Measurements from ENCODE around the gene EBF3. TPM values are rescaled to one million over a fixed set of nuclear protein-coding genes. Genes with fewer than 3 reads are reported as not detected.

EBF3 gene
- total RNA-seq, 6 experiments from 2014 or later: 0.12 TPM; not detected in 5

DNA sequence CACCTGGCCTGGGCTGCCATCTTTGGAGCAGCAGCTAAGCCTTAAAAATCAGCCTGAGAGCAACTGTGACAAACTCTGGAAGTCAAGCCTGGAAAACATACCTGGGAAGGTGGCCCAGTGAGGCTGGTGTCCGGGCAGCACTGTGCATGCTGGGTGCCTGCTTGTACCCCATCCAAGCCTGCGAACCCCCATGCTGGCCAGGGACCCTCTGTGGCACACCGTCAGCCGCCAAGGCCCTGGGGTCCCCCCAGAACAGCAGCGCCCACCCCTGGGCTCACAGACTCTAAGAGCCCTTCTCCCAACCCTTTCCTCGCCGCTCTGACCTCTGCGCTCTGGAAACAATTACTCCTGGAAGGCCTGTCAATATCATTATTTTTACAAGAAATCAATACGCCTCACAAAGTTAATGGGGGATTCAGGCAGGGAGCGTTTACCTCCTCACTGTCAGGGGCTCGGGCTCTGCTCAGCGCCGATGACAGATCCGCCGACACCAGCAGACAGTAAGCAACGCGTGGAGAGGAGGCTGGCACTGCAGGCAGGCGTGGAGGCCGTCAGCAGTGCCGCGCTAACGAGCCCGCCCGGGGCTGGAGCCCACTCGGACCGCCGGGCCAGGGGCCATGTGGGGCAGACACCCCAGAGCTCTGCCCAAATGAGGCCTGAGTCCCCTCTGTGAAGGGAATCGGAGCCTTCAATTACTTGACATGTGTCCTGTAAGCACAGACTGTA lies 54.4 kb downstream of the EBF3 start:
- Histone ChIP-seq H3K9me3 (no peaks in the 10 kb centered on the region), H3K36me3 (no peaks in the 10 kb centered on the region), H3K27ac (no peak overlapping the region), H3K4me1 (no peaks in the 10 kb centered on the region), H3K27me3 (no peaks in the 10 kb centered on the region), H3K4me3 (no peak overlapping the region)
- ATAC-seq (no peak), DNase-seq (no peak)
- 65% methylated on average over 5 of the region's 28 CpGs for WGBS (ENCODE audit: insufficient coverage, low coverage, low lambda C conversion rate, missing lambda C conversion rate)
- TF ChIP-seq POLR2A (IDR thresholded peaks at IDR 0.05): no peak
- TF ChIP-seq, protein P1, sequence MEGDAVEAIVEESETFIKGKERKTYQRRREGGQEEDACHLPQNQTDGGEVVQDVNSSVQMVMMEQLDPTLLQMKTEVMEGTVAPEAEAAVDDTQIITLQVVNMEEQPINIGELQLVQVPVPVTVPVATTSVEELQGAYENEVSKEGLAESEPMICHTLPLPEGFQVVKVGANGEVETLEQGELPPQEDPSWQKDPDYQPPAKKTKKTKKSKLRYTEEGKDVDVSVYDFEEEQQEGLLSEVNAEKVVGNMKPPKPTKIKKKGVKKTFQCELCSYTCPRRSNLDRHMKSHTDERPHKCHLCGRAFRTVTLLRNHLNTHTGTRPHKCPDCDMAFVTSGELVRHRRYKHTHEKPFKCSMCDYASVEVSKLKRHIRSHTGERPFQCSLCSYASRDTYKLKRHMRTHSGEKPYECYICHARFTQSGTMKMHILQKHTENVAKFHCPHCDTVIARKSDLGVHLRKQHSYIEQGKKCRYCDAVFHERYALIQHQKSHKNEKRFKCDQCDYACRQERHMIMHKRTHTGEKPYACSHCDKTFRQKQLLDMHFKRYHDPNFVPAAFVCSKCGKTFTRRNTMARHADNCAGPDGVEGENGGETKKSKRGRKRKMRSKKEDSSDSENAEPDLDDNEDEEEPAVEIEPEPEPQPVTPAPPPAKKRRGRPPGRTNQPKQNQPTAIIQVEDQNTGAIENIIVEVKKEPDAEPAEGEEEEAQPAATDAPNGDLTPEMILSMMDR (IDR thresholded peaks at IDR 0.05): no peak
- intact Hi-C loops (cut with DNase I): no loop called here

DNA sequence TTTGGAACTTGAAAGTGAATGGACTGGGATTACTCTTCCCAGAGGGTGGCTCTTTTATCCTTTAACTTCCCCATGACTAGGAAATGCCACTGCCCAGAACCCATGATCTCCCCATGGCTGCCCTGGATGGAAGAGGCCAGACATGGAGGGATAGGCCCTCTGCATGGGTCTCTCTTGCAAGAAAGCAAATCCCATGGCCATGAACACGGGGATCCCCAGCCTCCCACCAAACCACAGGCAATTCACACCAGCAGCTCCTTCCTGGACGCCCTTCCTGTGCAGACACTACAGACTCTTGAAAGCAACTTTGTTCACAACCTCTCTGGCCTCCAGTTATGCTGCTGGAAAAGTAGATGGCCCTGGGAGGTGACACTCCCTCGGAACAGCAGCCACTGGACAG lies 55.0 kb downstream of the EBF3 start:
- Histone ChIP-seq H3K36me3 (no peaks in the 10 kb centered on the region), H3K9me3 (no peaks in the 10 kb centered on the region), H3K27me3 (no peaks in the 10 kb centered on the region), H3K27ac (no peak overlapping the region), H3K4me3 (no peak overlapping the region), H3K4me1 (no peaks in the 10 kb centered on the region)
- ATAC-seq: no peak
- TF ChIP-seq, protein P1 (IDR thresholded peaks at IDR 0.05): no peak
- TF ChIP-seq POLR2A (IDR thresholded peaks at IDR 0.05): no peak
- WGBS (ENCODE audit: insufficient coverage, low coverage, low lambda C conversion rate, missing lambda C conversion rate): 80% methylated on average over 2 of the region's 3 CpGs
- DNase-seq: no peak
- intact Hi-C loops (cut with DNase I): no loop called here

DNA sequence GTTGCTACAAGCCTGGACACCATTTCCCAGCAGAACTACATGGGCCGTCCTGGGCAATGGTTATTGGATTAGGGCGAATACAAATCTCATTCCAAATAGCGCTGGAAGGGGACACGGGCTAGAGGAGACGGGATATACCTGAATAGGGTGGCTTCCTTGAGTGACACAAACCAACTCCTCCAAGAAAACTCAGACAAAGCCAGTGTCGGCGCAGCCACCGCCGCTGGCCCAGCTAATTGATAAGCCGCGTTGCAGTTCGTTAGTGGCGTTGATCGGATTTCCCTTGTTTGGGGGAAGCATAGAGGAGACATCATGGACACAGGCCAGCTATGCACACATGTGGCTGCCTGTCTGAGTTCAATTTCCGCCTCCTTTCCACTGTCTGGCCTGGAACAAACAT lies 55.7 kb downstream of the EBF3 start:
- Histone ChIP-seq H3K36me3 (no peaks in the 10 kb centered on the region), H3K9me3 (no peaks in the 10 kb centered on the region), H3K4me1 (no peaks in the 10 kb centered on the region), H3K27ac (no peak overlapping the region), H3K4me3 (no peak overlapping the region), H3K27me3 (no peaks in the 10 kb centered on the region)
- TF ChIP-seq, protein P1 (IDR thresholded peaks at IDR 0.05): no peak
- no peak for TF ChIP-seq POLR2A (IDR thresholded peaks at IDR 0.05)
- intact Hi-C loops (cut with DNase I): no loop called here
- DNase-seq (no peak), ATAC-seq (no peak)
- WGBS (ENCODE audit: insufficient coverage, low coverage, low lambda C conversion rate, missing lambda C conversion rate): 82% methylated on average over 5 of the region's 15 CpGs

DNA sequence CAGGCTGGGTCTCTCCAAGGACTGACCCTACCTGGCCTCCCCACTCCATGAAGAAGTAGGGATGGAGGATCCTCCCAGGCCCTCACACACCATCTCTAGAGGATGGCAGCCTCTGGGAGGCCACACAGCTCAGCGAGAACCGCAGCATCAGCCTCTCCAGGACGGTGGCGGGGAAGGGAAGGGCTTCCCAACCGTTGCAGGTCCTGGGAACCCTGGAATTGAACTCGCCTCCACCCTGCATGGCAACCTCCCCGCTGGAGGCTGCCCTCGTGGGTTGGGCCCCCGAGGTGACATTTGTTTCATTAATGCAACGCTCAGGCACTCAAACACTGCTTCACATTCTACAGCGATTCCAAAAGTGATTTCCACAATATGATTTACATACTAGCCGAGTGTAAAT lies 58.5 kb downstream of the EBF3 start:
- Histone ChIP-seq H3K27me3 (no peaks in the 10 kb centered on the region), H3K4me1 (no peaks in the 10 kb centered on the region), H3K4me3 (no peak overlapping the region), H3K9me3 (no peaks in the 10 kb centered on the region), H3K27ac (no peak overlapping the region), H3K36me3 (no peaks in the 10 kb centered on the region)
- TF ChIP-seq, protein P1 (IDR thresholded peaks at IDR 0.05): no peak
- TF ChIP-seq POLR2A (IDR thresholded peaks at IDR 0.05): no peak
- intact Hi-C loops (cut with DNase I): no loop called here
- ATAC-seq (no peak), DNase-seq (no peak)
- 60% methylated on average over 6 of the region's 12 CpGs for WGBS (ENCODE audit: insufficient coverage, low coverage, low lambda C conversion rate, missing lambda C conversion rate)
